IMR-90 (cell line): ENCODE data around the gene MBD3L5. TPM values are rescaled to one million over a fixed set of nuclear protein-coding genes. Genes with fewer than 3 reads are reported as not detected.

Experiments used
- ATAC-seq: fragments of 200-7000 bp; cut with Tn5 transposase; 2 replicates; pipeline ENCODE4 v1.9.1; 2020; ENCODE audit warnings: low read depth, mild to moderate bottlenecking, moderate library complexity
- BruUV-seq: library from RNA; stranded (reverse); fragments of 400-500 nt; replicated peaks from 2 replicates; lab custom pipeline; 2021; lab: Mats Ljungman, UMichigan
- CTCF ChIA-PET: fragments of 300-600 bp; formaldehyde crosslinking; extraction: SDS; loops from one replicate; lab custom pipeline; 2021; ENCODE audit warnings: antibody characterized with exemption; lab: Yijun Ruan, JAX
- POLR2A ChIA-PET: fragments of 300-600 bp; sonication (Branson Sonifier 250); formaldehyde crosslinking; loops from one replicate; lab custom pipeline; 2022; ENCODE audit warnings: antibody characterized with exemption; ENCODE audit not compliant: unreplicated experiment; lab: Charles Lee
- DNase-seq: peaks from one replicate; pipeline ENCODE4 v3.0.0; 2013
- H2AFZ ChIP-seq: replicated peaks from 2 replicates; pipeline ENCODE3; 2013; ENCODE audit warnings: low read length, mild to moderate bottlenecking; ENCODE audit not compliant: poor library complexity
- H2AK5ac ChIP-seq: 2 replicates; pipeline ENCODE4 v1.6.1; 2013; ENCODE audit warnings: low read depth, low read length, inconsistent platforms
- H2AK9ac ChIP-seq: replicated peaks from 2 replicates; pipeline ENCODE3; 2013; ENCODE audit warnings: mild to moderate bottlenecking, low read depth, low read length, moderate library complexity; ENCODE audit not compliant: poor library complexity
- H2BK120ac ChIP-seq: 2 replicates; pipeline ENCODE4 v1.6.1; 2013; ENCODE audit warnings: low read depth, low read length, inconsistent platforms
- H2BK15ac ChIP-seq: 3 replicates; pipeline ENCODE4 v1.6.1; 2013; ENCODE audit warnings: low read depth, low read length, inconsistent platforms
- H2BK20ac ChIP-seq: 2 replicates; pipeline ENCODE4 v1.6.1; 2013; ENCODE audit warnings: low read depth, mild to moderate bottlenecking, inconsistent platforms, low read length, moderate library complexity
- H2BK5ac ChIP-seq: 2 replicates; pipeline ENCODE4 v1.6.1; 2013; ENCODE audit warnings: mild to moderate bottlenecking, low read depth, low read length, inconsistent platforms; ENCODE audit not compliant: poor library complexity, severe bottlenecking
- H3K14ac ChIP-seq: replicated peaks from 2 replicates; pipeline ENCODE4 v1.6.1; 2013; ENCODE audit warnings: low read depth, low read length, inconsistent platforms
- H3K18ac ChIP-seq: 2 replicates; pipeline ENCODE4 v1.6.1; 2013; ENCODE audit warnings: low read depth, low read length, control low read depth
- H3K23ac ChIP-seq: 2 replicates; pipeline ENCODE4 v1.6.1; 2013; ENCODE audit warnings: low read depth, low read length, inconsistent platforms
- H3K27ac ChIP-seq: 2 replicates; pipeline ENCODE4 v1.5.1; 2013; ENCODE audit warnings: mild to moderate bottlenecking, control low read depth, low read length; ENCODE audit not compliant: insufficient read depth
- H3K27me3 ChIP-seq: 2 replicates; pipeline ENCODE4 v1.6.1; 2013; ENCODE audit warnings: low read length; ENCODE audit not compliant: control insufficient read depth, insufficient read depth
- H3K36me3 ChIP-seq: 2 replicates; pipeline ENCODE4 v1.6.1; 2013; ENCODE audit warnings: low read length, mixed read lengths; ENCODE audit not compliant: control insufficient read depth, insufficient read depth
- H3K4ac ChIP-seq: 2 replicates; pipeline ENCODE4 v1.6.1; 2013; ENCODE audit warnings: low read depth, low read length, inconsistent platforms
- H3K4me1 ChIP-seq: 2 replicates; pipeline ENCODE4 v1.6.1; 2013; ENCODE audit warnings: low read length, mixed read lengths; ENCODE audit not compliant: control insufficient read depth, insufficient read depth
- H3K4me2 ChIP-seq: 2 replicates; pipeline ENCODE4 v1.6.1; 2013; ENCODE audit warnings: low read depth, mild to moderate bottlenecking, control low read depth, low read length, moderate library complexity
- H3K4me3 ChIP-seq: 2 replicates; pipeline ENCODE4 v1.5.1; 2013; ENCODE audit warnings: low read depth, mild to moderate bottlenecking, control low read depth, low read length, moderate library complexity; ENCODE audit not compliant: insufficient read depth
- H3K56ac ChIP-seq: 2 replicates; pipeline ENCODE4 v1.6.1; 2013; ENCODE audit warnings: low read length, inconsistent platforms; ENCODE audit not compliant: insufficient read depth; ENCODE audit errors: extremely low read depth
- H3K79me1 ChIP-seq, 2 experiments: 2 replicates each; pipeline ENCODE4 v1.6.1; 2013; ENCODE audit warnings: low read length in 2 of 2, inconsistent platforms in 1 of 2, low read depth in 1 of 2
- H3K9ac ChIP-seq: 2 replicates; pipeline ENCODE4 v1.6.1; 2013; ENCODE audit warnings: low read depth, low read length, control low read depth
- H3K9me1 ChIP-seq: 2 replicates; pipeline ENCODE4 v1.6.1; 2013; ENCODE audit warnings: low read length, inconsistent platforms; ENCODE audit not compliant: insufficient read depth
- H3K9me3 ChIP-seq: 2 replicates; pipeline ENCODE4 v1.6.1; 2013; ENCODE audit warnings: low read length; ENCODE audit not compliant: control insufficient read depth, insufficient read depth
- H4K20me1 ChIP-seq: 2 replicates; pipeline ENCODE4 v1.6.1; 2013; ENCODE audit warnings: low read length, inconsistent platforms; ENCODE audit not compliant: insufficient read depth
- H4K5ac ChIP-seq: 2 replicates; pipeline ENCODE4 v1.6.1; 2013; ENCODE audit warnings: mild to moderate bottlenecking, low read depth, low read length, control low read depth
- H4K8ac ChIP-seq, 2 experiments: 2 replicates each; pipeline ENCODE4 v1.6.1; 2013; ENCODE audit warnings: low read depth in 2 of 2, low read length in 2 of 2, control low read depth in 1 of 2, inconsistent platforms in 1 of 2
- H4K91ac ChIP-seq: 2 replicates; pipeline ENCODE4 v1.6.1; 2013; ENCODE audit warnings: low read depth, low read length, inconsistent platforms; ENCODE audit not compliant: insufficient read depth
- CEBPB ChIP-seq: IDR thresholded peaks from 2 replicates; pipeline ENCODE4 v1.6.1; 2012; ENCODE audit warnings: low read depth, low read length, improper control_type of control experiment
- FOS ChIP-seq: fragments of 150-350 bp; IDR thresholded peaks from 2 replicates; pipeline ENCODE4 v1.6.1; 2016; ENCODE audit warnings: low read depth, low read length
- MAZ ChIP-seq: IDR thresholded peaks from 2 replicates; pipeline ENCODE4 v1.6.1; 2012; ENCODE audit warnings: low read depth, mild to moderate bottlenecking, low read length, improper control_type of control experiment, moderate library complexity, borderline replicate concordance
- NFE2L2 ChIP-seq: fragments of 150-350 bp; IDR thresholded peaks from 2 replicates; pipeline ENCODE4 v1.6.1; 2016; ENCODE audit warnings: low read depth, mild to moderate bottlenecking, low read length
- POLR2A ChIP-seq: IDR thresholded peaks from 2 replicates; pipeline ENCODE4 v1.6.1; 2012; ENCODE audit warnings: mild to moderate bottlenecking, low read depth, low read length
- RCOR1 ChIP-seq: IDR thresholded peaks from 2 replicates; pipeline ENCODE4 v1.6.1; 2012; ENCODE audit warnings: mild to moderate bottlenecking, low read length, improper control_type of control experiment; ENCODE audit not compliant: insufficient replicate concordance
- WGBS, 2 experiments: methylation state at CpG; one replicate each; pipeline versions ENCODE4 v1.1.5 to v1.1.7; 2013; ENCODE audit warnings: missing lambda C conversion rate in 2 of 2; ENCODE audit not compliant: insufficient read length in 1 of 2; ENCODE audit errors: extremely low coverage in 2 of 2; 5-methylcytosine and 5-hydroxymethylcytosine counted together
- dilution Hi-C: fragments of 300-500 bp; cut with HindIII; formaldehyde crosslinking; loops from one replicate; pipeline ENCODE4 v1.14.3; 2018; ENCODE audit warnings: low sequenced_read_pairs; ENCODE audit not compliant: unreplicated experiment
- in situ Hi-C: fragments of 300-500 bp; cut with MboI; formaldehyde crosslinking; loops from 3 replicates; pipeline ENCODE4 v1.14.3; 2019; ENCODE audit warnings: low sequenced_read_pairs, inconsistent platforms, mixed read lengths
- intact Hi-C: fragments of 100-400 bp; cut with micrococcal nuclease; formaldehyde crosslinking; loops from 2 replicates; pipeline ENCODE4 v1.10.0; 2022
- polyA plus RNA-seq, 3 experiments: library from polyadenylated mRNA; depleted of rRNA; stranded (reverse); fragments of >200 nt; gene quantifications; 2 replicates each; pipeline ENCODE4 v1.2.3, GENCODE V29; 2012; ENCODE audit warnings: low replicate concordance in 1 of 3
- total RNA-seq: library from RNA; depleted of rRNA; stranded (reverse); fragments of >200 nt; gene quantifications from 2 replicates; pipeline ENCODE4 v1.2.3, GENCODE V29; 2012

MBD3L5 gene
- total and polyA plus RNA-seq, 2 of the 4 experiments (the other 2 are of a cell fraction) = not detected

GRCh38 chr19:7007859-7008258, 22.5 kb upstream of the MBD3L5 start:
- no TSS peak for BruUV-seq
- Histone ChIP-seq H2BK20ac (no peak overlapping the region), H2AK9ac (no peak overlapping the region), H2BK120ac (no peak overlapping the region), H3K9me1 (no peaks in the 10 kb centered on the region), H3K9ac (no peak overlapping the region), H4K20me1 (no peaks in the 10 kb centered on the region), H2AK5ac (no peak overlapping the region), H3K4ac (no peak overlapping the region), H3K27ac (no peak overlapping the region), H2BK15ac (no peak overlapping the region), H2AFZ (no peak overlapping the region), H3K9me3 (peaks cover 14% of the 10 kb centered on the region), H3K4me3 (no peak overlapping the region), H3K4me1 (no peaks in the 10 kb centered on the region), H3K14ac (no peak overlapping the region), H2BK5ac (no peak overlapping the region), H3K56ac (no peak overlapping the region), H4K8ac (no peak overlapping the region), H4K5ac (no peak overlapping the region), H3K23ac (no peak overlapping the region), H3K27me3 (no peaks in the 10 kb centered on the region), H3K4me2 (no peak overlapping the region), H4K91ac (no peak overlapping the region), H3K36me3 (no peaks in the 10 kb centered on the region), H3K18ac (no peak overlapping the region), H3K79me1 (no peaks in the 10 kb centered on the region)
- CTCF ChIA-PET = no interaction called here
- in situ Hi-C loops (no loop called here), dilution Hi-C loops (no loop called here), intact Hi-C loops (no loop called here)
- DNase-seq = no peak
- no CpG with 5 or more reads among the region's 4 CpGs for WGBS, 2 experiments
- TF ChIP-seq RCOR1 (no peak), FOS (no peak), CEBPB (no peak), MAZ (no peak), NFE2L2 (no peak), POLR2A (no peak)
- no peak for ATAC-seq
- POLR2A ChIA-PET = no interaction called here
